GM12873 (cell line): Measurements from ENCODE around the gene CFAP20.

Experiments used
- TF ChIP-seq, protein P1 (sequence below): IDR thresholded peaks from 2 replicates; pipeline ENCODE4 v1.5.1; 2012; ENCODE audit warnings: low read depth, mild to moderate bottlenecking, moderate library complexity, low read length, control low read depth; ENCODE audit not compliant: insufficient read depth; ENCODE audit errors: missing control alignments

CFAP20 gene

DNA sequence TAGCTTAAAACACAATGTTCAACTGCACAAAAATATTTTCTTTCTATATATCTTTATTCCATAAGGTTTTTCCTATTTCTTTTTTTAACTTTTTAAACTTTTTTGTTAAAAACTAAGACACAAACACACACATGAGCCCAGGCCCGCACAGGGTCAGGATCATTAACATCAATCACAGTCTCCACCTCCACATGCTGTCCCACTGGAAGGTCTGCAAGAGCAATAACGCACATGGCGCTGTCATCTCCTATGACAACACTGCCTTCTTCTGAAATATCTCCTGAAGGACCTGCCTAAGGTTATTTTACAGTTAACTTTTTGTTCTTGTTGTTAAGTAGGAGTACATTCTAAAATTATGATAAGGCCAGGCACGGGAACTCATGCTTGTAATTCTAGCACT lies 4.1 kb downstream of the CFAP20 start:
- TF ChIP-seq, protein P1, sequence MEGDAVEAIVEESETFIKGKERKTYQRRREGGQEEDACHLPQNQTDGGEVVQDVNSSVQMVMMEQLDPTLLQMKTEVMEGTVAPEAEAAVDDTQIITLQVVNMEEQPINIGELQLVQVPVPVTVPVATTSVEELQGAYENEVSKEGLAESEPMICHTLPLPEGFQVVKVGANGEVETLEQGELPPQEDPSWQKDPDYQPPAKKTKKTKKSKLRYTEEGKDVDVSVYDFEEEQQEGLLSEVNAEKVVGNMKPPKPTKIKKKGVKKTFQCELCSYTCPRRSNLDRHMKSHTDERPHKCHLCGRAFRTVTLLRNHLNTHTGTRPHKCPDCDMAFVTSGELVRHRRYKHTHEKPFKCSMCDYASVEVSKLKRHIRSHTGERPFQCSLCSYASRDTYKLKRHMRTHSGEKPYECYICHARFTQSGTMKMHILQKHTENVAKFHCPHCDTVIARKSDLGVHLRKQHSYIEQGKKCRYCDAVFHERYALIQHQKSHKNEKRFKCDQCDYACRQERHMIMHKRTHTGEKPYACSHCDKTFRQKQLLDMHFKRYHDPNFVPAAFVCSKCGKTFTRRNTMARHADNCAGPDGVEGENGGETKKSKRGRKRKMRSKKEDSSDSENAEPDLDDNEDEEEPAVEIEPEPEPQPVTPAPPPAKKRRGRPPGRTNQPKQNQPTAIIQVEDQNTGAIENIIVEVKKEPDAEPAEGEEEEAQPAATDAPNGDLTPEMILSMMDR = no peak

DNA sequence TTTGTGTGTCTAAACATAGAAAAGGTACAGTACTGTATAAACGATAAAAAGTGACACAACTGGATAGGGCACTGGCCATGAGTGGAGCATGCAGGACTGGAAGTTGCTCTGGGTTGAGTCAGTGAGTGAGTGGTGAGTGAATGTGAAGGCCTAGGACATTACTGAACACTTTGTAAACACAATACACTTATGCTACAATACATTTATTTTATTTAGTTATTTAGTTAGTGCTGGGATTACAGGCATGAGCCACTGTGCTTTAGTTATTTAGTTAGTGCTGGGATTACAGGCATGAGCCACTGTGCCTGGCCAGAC lies 4.6 kb downstream of the CFAP20 start:
- TF ChIP-seq, protein P1 = no peak

DNA sequence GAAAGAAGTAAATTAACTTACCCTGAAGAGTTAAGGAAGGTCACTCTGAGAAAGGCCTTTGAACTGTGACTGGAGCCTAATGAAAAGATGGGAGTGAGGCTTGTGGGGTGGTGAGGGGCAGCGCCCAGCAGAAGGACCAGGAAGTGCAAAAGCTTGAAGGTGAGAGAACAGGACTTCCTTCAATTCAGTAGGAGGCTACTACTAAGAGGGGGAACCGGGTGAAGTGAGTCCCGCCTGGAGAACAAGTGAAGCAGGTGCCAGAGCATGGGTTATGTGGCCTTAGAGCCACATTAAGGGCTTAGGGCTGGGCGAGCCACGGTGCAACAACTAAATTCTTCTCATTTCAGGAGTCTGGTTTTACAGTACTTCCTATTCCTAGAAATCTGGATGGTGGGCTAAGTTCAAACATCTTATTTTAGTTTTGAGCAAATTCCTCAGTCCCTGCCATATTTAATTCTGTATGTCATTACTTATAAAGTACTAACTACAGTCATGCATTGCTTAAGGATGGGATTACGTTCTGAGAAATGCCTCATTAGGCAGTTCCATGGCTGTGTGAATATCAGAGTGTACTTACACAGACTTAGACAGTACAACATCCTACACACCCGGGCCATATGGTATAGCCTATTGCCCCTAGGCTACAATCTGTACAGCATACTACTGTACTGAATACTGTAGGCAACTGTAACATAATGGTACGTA lies 5.1 kb downstream of the CFAP20 start:
- TF ChIP-seq, protein P1 = no peak

DNA sequence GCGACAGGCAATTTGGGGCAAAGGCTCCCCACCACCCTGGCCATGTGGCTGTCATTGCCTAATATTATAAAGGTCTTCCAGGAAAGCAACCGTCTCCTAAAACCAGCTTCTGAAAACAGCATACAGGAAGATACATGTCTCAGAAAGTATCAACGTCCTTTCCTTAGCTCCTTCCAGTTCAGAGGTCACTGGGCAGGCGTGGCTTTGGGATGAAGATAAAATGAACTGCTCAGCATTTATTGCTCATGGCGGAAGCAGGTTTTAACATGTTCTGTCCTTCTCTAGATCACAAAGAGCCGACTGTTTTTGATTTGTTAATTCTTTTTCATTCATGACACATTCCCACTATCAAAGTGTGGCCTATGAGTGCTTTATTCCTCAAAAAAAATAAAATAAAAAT lies 8.0 kb downstream of the CFAP20 start:
- TF ChIP-seq, protein P1 = no peak

DNA sequence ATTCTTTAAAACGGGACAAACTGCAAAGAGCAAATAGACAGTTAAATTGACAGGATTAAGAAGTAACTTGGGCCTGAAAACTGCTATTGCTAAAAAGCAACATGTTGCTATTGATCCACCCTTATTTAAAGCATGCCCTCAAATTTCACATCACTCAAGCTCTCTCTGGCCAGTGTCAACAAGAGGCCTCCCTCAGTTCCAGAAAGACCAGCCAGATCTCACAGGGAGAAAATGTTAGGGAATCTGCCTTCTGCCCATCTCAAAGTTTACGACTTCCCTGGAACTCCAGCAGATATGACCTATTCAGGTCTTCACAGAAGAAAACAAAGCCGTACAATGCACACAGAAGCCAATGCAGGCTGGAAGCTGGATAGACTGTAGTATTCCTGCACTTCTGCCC lies 8.9 kb downstream of the CFAP20 start:
- TF ChIP-seq, protein P1 = no peak

DNA sequence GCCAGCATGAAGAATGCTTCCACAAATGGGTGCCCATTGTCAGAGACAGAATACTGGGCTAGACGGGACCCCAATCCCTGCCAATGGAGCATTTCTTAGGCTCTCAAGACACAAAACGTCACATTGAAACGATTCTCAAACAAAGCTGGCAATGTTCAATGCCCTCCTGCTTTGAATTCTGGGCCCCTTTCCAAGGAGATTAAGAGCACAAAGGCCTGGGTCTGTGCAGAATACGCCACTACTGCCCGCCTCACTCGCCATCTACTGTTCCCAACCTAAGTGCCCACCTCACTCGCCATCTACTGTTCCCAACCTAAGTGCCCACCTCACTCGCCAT lies 9.7 kb downstream of the CFAP20 start:
- TF ChIP-seq, protein P1 = no peak

DNA sequence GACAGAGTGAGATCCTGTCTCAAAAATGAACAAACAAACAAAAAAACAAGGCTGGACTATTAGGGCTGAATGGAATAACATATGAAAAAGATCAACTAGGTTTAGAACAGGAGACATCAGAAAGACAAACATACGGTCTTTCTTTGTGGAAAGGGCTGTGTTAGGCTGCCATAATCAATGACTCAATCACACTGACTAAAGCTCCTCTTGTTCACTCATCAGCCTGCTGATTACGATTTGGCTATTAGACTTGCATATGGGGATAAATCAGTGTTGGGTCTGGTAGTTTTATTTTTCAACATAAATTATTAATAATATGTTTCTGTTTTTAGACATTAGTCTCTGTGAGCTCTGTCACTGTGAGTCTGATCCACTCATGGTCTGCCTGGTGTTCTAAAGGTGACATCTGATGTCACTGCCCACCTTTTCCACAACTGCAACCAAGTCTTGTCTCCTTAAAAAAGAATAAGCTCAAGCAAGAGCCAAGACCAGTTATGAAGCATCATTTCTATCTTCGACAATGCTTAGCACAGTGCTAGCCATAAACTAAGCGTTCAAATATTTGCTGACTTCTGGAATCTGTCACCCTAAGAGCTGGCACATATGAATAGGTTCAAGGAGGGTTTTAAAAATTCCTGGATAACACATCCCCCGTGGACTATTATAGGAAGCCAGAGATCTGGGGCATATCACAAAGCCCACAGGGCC lies 10.2 kb downstream of the CFAP20 start:
- TF ChIP-seq, protein P1 = no peak
